PFSK-1 (cell line): ENCODE results near the gene P2RX2.
A peak's percentile ranks its signal among the peaks of the same experiment; 100 is the strongest.

Experiments used
- FOXP2 ChIP-seq: optimal IDR thresholded peaks from 2 replicates; pipeline ENCODE3; 2011; ENCODE audit warnings: borderline replicate concordance, control low read depth, inconsistent platforms; ENCODE audit not compliant: insufficient read depth; ENCODE audit errors: extremely low read length, extremely low read depth
- POLR2AphosphoS5 ChIP-seq: IDR thresholded peaks from 2 replicates; pipeline ENCODE4 v1.6.1; 2012; ENCODE audit warnings: low read depth, mild to moderate bottlenecking, control low read depth, low read length, moderate library complexity
- SIN3A ChIP-seq: IDR thresholded peaks from 2 replicates; pipeline ENCODE4 v1.6.1; 2012; ENCODE audit warnings: mild to moderate bottlenecking, low read length, moderate library complexity, borderline replicate concordance; ENCODE audit not compliant: insufficient read depth
- TAF1 ChIP-seq: IDR thresholded peaks from 2 replicates; pipeline ENCODE4 v1.6.1; 2012; ENCODE audit warnings: low read length, control low read depth, borderline replicate concordance; ENCODE audit not compliant: insufficient read depth
- TF ChIP-seq, protein P1 (sequence below), 2 experiments: IDR thresholded peaks; 2 replicates each; pipeline versions ENCODE4 v1.6.1 to v1.8.0; 2011 to 2012; ENCODE audit warnings: low read depth in 2 of 2, low read length in 2 of 2, control low read depth in 1 of 2, inconsistent platforms in 1 of 2, mild to moderate bottlenecking in 1 of 2, moderate library complexity in 1 of 2; ENCODE audit not compliant: insufficient read depth in 1 of 2

Gene P2RX2

DNA sequence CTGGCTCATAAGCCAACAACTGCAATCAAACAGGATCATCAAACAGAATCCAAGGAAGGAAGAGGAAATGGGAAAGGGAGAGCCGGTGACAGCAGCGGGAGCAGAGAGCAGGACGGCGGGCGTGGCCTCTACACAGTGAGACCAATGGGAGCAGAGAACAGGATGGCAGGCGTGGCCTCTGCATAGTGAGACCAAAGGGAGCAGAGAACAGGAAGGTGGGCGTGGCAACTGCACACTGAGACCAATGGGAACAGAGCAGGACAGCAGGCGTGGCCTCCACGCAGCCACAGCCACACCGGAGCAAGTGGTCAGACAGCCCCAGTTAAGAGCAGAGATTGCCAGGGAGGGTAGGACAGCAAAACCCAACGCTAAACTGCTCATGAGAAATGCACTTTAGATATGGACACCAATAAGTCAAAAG, 24.6 kb upstream of the P2RX2 start:
- TF ChIP-seq TAF1: peak; percentile 52; the same call in 1 of the 2 replicates
- TF ChIP-seq, protein P1, sequence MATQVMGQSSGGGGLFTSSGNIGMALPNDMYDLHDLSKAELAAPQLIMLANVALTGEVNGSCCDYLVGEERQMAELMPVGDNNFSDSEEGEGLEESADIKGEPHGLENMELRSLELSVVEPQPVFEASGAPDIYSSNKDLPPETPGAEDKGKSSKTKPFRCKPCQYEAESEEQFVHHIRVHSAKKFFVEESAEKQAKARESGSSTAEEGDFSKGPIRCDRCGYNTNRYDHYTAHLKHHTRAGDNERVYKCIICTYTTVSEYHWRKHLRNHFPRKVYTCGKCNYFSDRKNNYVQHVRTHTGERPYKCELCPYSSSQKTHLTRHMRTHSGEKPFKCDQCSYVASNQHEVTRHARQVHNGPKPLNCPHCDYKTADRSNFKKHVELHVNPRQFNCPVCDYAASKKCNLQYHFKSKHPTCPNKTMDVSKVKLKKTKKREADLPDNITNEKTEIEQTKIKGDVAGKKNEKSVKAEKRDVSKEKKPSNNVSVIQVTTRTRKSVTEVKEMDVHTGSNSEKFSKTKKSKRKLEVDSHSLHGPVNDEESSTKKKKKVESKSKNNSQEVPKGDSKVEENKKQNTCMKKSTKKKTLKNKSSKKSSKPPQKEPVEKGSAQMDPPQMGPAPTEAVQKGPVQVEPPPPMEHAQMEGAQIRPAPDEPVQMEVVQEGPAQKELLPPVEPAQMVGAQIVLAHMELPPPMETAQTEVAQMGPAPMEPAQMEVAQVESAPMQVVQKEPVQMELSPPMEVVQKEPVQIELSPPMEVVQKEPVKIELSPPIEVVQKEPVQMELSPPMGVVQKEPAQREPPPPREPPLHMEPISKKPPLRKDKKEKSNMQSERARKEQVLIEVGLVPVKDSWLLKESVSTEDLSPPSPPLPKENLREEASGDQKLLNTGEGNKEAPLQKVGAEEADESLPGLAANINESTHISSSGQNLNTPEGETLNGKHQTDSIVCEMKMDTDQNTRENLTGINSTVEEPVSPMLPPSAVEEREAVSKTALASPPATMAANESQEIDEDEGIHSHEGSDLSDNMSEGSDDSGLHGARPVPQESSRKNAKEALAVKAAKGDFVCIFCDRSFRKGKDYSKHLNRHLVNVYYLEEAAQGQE (IDR thresholded peaks at IDR 0.05; ENCODE audit: insufficient read depth in 1 of 2, low read depth in 2 of 2, low read length in 2 of 2): no peak
- TF ChIP-seq SIN3A: no peak
- TF ChIP-seq FOXP2: peak; percentile 4
- TF ChIP-seq POLR2AphosphoS5: peak; percentile 61; the same call in 1 of the 2 replicates

GRCh38 chr12:132595183-132595582, 23.4 kb upstream of the P2RX2 start:
- no peak for TF ChIP-seq SIN3A
- no peak for TF ChIP-seq TAF1
- TF ChIP-seq, protein P1 (IDR thresholded peaks at IDR 0.05; ENCODE audit: insufficient read depth in 1 of 2, low read depth in 2 of 2, low read length in 2 of 2): no peak
- TF ChIP-seq FOXP2: no peak
- no peak for TF ChIP-seq POLR2AphosphoS5

DNA sequence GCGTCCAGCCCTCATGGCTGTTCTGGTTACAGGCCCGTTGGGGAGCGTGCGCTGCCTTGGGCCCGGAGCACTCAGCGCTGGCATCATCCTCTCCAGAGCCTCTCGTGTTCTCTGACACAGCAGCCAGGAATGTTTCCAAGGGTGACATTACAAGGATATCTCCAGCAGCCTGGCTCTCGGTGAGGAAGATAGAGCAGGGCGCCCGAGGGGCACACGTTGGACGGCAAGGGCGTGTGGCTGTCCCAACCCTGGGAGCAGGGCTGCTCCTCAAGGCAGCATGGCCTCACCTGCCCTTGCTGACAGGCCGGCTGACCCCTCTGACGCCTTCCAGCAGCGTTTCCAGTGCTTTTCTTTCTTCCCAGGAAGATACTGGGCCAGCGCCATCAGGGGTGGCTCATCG, 22.6 kb upstream of the P2RX2 start:
- TF ChIP-seq TAF1: no peak
- TF ChIP-seq, protein P1 (IDR thresholded peaks at IDR 0.05; ENCODE audit: insufficient read depth in 1 of 2, low read depth in 2 of 2, low read length in 2 of 2): no peak
- no peak for TF ChIP-seq FOXP2
- TF ChIP-seq SIN3A: no peak
- TF ChIP-seq POLR2AphosphoS5: no peak

DNA sequence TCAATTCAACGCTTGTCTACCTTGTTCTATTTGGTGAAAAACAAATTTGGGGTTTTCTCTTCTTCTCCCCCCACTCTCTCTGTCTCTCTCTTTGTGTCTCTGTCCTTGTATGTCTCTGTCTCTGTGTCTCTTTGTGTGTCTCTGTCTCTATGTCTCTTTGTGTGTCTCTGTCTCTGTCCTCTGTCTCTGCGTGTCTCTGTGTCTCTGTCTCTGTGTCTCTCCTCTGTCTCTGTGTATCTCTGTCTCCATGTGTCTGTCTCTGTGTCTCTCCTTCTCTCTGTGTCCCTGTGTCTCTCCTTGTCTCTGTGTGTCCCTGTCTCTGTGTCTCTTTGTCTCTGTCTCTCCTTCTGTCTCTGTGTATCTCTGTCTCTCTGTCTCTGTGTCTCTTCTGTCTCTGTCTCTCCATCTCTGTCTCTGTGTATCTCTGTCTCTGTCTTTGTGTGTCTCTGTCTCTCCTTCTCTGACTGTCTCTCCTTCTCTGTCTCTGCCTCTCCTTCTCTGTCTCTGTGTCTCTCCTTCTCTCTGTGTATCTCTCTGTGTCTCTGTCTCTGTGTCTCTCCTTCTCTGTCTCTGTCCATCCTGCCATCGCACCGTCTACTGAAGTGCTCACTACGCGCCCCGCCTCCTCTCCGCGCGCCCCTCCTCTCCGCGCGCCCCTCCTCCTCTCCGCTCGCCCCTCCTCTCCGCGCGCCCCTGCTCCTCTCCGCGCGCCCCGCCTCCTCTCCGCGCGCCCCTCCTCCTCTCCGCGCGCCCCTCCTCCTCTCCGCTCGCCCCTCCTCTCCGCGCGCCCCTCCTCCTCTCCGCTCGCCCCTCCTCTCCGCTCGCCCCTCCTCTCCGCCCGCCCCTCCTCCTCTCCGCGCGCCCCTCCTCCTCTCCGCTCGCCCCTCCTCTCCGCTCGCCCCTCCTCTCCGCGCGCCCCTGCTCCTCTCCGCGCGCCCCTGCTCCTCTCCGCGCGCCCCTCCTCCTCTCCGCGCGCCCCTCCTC, 21.0 kb upstream of the P2RX2 start:
- TF ChIP-seq, protein P1 (IDR thresholded peaks at IDR 0.05; ENCODE audit: insufficient read depth in 1 of 2, low read depth in 2 of 2, low read length in 2 of 2): no peak
- TF ChIP-seq SIN3A: no peak
- TF ChIP-seq FOXP2: no peak
- TF ChIP-seq POLR2AphosphoS5: no peak
- no peak for TF ChIP-seq TAF1
